ENCODE results near the gene TPRG1L.

GRCh38 chr1:3678361-3679097, 53.7 kb downstream of the TPRG1L start:
- TF ChIP-seq, protein P1, sequence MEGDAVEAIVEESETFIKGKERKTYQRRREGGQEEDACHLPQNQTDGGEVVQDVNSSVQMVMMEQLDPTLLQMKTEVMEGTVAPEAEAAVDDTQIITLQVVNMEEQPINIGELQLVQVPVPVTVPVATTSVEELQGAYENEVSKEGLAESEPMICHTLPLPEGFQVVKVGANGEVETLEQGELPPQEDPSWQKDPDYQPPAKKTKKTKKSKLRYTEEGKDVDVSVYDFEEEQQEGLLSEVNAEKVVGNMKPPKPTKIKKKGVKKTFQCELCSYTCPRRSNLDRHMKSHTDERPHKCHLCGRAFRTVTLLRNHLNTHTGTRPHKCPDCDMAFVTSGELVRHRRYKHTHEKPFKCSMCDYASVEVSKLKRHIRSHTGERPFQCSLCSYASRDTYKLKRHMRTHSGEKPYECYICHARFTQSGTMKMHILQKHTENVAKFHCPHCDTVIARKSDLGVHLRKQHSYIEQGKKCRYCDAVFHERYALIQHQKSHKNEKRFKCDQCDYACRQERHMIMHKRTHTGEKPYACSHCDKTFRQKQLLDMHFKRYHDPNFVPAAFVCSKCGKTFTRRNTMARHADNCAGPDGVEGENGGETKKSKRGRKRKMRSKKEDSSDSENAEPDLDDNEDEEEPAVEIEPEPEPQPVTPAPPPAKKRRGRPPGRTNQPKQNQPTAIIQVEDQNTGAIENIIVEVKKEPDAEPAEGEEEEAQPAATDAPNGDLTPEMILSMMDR (IDR thresholded peaks at IDR 0.05; ENCODE audit: borderline replicate concordance, extremely low read depth, low read length, poor library complexity, severe bottlenecking): no peak
- TF ChIP-seq EZH2 (IDR thresholded peaks at IDR 0.05; ENCODE audit: borderline replicate concordance, low read depth, low read length, severe bottlenecking): no peak

All from DND-41 (cell line).